D721Med (cell line): ENCODE data around the gene ZMYND12.

Experiments used
- DNase-seq: peaks from one replicate; pipeline ENCODE4 v3.0.0; 2011; ENCODE audit warnings: low spot score; ENCODE audit not compliant: insufficient read length
- FAIRE-seq: peaks from 2 replicates; lab custom pipeline; 2011; peaks lifted over from hg19 to GRCh38; lab: Jason Lieb, UNC
- TF ChIP-seq, protein P1 (sequence below): IDR thresholded peaks from 2 replicates; pipeline ENCODE4 v1.5.1; 2012; ENCODE audit warnings: mild to moderate bottlenecking, control low read depth; ENCODE audit not compliant: insufficient read depth; ENCODE audit errors: missing control alignments

Gene ZMYND12

DNA sequence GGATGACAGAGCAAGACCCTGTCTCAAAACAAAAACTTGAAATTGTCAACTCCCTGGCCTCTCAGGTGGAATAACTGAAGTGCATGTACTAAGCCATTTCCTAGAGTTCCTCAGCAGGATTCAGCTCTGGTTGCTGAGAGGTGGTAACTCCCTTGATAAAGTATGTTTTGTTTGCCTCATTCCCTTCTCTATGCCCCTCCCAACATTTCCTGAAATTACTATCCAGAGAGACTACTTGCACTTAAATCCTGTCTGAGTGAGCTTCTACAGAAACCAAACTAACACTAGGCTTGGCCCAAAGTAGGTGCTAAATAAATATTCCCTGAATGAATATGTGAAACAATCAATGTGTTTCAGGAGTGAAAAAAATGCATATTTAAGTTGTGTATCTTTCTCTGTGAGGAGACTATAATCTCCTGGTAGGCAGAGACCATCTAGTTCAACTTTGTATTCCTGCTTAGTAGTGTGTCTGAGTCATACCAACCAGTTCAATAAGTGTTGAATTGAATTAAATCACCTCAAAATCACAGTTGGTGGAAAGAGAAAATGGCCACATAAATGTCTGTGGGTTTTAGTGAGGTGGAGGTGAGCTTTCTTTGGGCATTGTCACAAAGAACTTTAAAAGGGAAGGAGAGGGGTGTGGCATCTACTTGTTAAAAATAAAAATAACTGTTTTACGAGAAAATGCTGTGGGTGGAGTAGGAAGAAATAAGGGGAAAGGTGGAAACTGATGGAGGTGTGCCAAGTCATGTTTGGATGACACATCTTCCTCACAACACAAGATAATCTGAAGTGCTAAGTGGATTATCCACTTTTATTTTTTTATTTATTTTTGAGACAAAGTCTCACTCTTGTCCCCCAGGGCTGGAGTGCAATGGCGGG, 62.6 kb downstream of the ZMYND12 start:
- FAIRE-seq (no peak), DNase-seq (no peak)
- TF ChIP-seq, protein P1, sequence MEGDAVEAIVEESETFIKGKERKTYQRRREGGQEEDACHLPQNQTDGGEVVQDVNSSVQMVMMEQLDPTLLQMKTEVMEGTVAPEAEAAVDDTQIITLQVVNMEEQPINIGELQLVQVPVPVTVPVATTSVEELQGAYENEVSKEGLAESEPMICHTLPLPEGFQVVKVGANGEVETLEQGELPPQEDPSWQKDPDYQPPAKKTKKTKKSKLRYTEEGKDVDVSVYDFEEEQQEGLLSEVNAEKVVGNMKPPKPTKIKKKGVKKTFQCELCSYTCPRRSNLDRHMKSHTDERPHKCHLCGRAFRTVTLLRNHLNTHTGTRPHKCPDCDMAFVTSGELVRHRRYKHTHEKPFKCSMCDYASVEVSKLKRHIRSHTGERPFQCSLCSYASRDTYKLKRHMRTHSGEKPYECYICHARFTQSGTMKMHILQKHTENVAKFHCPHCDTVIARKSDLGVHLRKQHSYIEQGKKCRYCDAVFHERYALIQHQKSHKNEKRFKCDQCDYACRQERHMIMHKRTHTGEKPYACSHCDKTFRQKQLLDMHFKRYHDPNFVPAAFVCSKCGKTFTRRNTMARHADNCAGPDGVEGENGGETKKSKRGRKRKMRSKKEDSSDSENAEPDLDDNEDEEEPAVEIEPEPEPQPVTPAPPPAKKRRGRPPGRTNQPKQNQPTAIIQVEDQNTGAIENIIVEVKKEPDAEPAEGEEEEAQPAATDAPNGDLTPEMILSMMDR, result no peak

DNA sequence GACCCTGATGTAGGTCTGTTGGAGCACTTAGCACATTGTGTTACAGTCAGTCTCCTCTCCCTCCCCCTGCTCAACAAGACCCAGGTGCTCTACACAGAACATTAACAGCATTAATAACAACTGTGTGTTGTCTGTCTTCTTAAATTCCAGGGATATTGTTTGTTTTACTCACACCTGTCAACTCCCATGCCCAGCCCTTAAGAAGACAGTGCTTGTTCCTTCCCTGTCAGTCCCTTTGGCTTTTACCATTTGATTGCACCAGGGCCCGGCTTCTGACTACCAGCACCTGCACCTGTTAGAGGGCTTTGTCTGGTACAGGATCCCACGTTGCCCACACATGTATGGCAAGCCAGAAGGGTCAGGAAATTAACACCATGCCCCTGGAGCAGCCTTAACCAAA, 63.6 kb downstream of the ZMYND12 start:
- DNase-seq, result no peak
- FAIRE-seq, result no peak
- TF ChIP-seq, protein P1, result no peak

DNA sequence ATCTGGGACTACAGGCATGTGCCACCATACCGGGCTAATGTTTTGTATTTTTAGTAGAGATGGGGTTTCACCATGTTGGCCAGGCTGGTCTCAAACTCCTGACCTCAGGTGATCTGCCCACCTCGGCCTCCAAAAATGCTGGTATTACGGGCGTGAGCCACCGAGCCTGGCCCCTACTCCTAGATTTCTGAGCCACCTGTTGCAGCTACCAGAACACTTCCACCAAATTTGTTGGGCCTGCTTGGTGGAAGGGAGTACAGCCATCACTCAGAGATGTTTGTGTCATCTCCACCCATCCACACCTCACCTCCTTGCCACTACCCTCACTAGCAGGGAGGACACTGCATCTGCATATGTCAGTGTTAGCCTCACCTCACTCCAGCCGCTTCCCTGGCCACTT, 69.8 kb downstream of the ZMYND12 start:
- no peak for DNase-seq
- FAIRE-seq, result no peak
- TF ChIP-seq, protein P1, result no peak

DNA sequence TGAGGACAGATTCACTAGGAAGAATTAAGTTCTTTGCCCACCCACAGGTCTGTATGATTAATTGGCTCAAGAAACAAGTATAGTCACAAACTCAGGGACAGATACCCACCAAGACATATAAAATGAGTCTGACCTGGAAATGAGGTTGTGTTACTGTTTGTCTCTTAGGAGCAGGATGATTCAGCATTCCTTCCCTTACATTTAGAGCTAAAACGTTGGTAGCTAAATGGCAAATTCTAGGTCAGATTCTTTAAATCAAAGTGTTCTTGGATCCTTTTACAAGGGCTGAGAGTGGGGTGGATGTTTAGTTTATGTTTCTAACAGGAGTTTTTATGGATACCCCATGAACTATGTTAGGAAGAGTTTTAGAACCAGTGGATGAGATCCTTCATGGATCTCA, 70.5 kb downstream of the ZMYND12 start:
- no peak for DNase-seq
- TF ChIP-seq, protein P1, result no peak
- no peak for FAIRE-seq

DNA sequence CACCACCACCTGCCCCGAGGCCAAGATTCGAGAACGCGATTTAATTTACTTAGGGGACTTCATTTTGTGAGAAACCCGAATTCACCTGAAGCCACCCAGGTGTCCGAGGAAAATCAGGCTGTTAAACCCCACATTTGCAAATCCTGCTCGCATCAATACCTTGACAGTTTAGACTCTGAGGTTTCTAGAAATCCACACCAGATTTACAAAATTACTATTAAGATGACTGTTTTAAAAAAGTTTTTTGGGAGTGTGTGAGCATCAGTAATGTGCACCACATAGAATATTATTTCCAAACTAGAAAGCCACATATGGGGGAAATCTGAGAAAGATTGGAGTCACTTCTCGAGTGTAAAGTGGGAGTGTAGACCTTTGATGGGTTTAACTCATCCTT, 74.5 kb downstream of the ZMYND12 start:
- DNase-seq, result no peak
- no peak for FAIRE-seq
- TF ChIP-seq, protein P1, result no peak

DNA sequence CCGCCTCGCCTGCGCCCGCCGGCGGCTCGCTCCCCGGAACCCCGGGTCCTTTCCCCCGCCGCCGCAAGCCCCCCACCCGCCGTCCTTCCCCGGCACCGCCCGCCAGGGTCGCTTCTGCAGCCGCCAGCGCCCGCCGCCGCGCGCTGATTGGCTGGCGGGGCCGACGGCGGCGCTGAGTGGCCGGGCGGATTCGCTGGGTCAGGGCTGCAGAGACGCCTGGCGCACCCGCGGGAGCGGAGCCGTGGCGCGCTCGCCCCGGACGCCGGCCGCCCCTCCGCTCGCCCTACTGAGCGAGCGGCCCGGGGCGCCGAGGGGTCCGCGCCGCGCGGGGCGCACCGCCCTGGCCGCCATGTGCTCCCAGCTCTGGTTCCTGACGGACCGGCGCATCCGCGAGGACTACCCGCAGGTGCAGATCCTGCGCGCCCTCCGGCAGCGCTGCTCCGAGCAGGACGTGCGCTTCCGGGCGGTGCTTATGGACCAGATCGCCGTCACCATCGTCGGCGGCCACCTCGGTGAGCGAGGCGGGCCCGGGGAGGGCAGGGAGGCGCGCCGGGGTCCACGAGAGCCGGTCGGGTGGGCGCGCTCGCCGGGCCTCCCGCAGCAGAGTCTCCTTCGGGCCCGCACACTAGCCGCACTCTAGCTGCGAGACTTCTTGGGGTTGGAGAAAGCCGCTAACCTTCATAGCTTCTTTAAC, 75.1 kb downstream of the ZMYND12 start, which contains the start of gene RIMKLA:
RIMKLA (plus strand) TSS at position 207 of the 694 bp plus-strand sequence; CDS start at position 350, 143 bp downstream.
- DNase-seq (peak; percentile 84), FAIRE-seq (no peak)
- TF ChIP-seq, protein P1, result no peak
